Stimulated activated CD4-positive, alpha-beta T cell treated with anti-CD3 and anti-CD28 coated beads, Interleukin-1b, Interleukin-23, amount 100 ng/mL, for 4 hours (primary cell): Measurements from ENCODE around the gene COPG1.
"Not testable (repeated sequence)": the region's sequence is repeated elsewhere in the genome, so short reads cannot be mapped to it uniquely, and the experiment has no call there.

Experiments used
- DNase-seq, 2 donors: peaks; one replicate each; pipeline ENCODE4 v3.0.0-alpha.2; 2020; ENCODE audit warnings: low read depth in 2 of 2

The COPG1 gene

GRCh38 chr3:129245141-129245540 is 4.3 kb upstream of the COPG1 start:
- no peak for DNase-seq

- DNase-seq, result peak; percentile 42 to 61
Measured at GRCh38 chr3:129245641-129246306, 3.6 kb upstream of the COPG1 start.

GRCh38 chr3:129246636-129247035 is 2.8 kb upstream of the COPG1 start:
- no peak for DNase-seq

- no peak for DNase-seq
Measured at GRCh38 chr3:129248286-129248979, 973 bp upstream of the COPG1 start.

- DNase-seq, result no peak
Measured at GRCh38 chr3:129252748-129253147, 3.3 kb downstream of the COPG1 start.

GRCh38 chr3:129254536-129255230 is 5.3 kb downstream of the COPG1 start:
- no peak for DNase-seq

GRCh38 chr3:129256270-129256669 is 6.9 kb downstream of the COPG1 start:
- no peak for DNase-seq

GRCh38 chr3:129257609-129258008 is 8.2 kb downstream of the COPG1 start:
- DNase-seq, result no peak

GRCh38 chr3:129259612-129260477 is 10.4 kb downstream of the COPG1 start:
- DNase-seq, result no peak

GRCh38 chr3:129260606-129261005 is 11.2 kb downstream of the COPG1 start:
- DNase-seq, result no peak

GRCh38 chr3:129261894-129262293 is 12.5 kb downstream of the COPG1 start:
- DNase-seq, result no peak

- DNase-seq, result no peak
Measured at GRCh38 chr3:129263161-129263910, 13.9 kb downstream of the COPG1 start.

- not testable (repeated sequence) for DNase-seq
Measured at GRCh38 chr3:129264994-129265393, 15.6 kb downstream of the COPG1 start.

- no peak for DNase-seq
Measured at GRCh38 chr3:129266651-129267050, 17.2 kb downstream of the COPG1 start.

GRCh38 chr3:129268396-129268795 is 19.0 kb downstream of the COPG1 start:
- DNase-seq, result no peak

GRCh38 chr3:129271674-129272073 is 22.3 kb downstream of the COPG1 start:
- no peak for DNase-seq

- DNase-seq, result no peak
Measured at GRCh38 chr3:129276385-129276784, 27.0 kb downstream of the COPG1 start.

- DNase-seq, result no peak
Measured at GRCh38 chr3:129277829-129278271, 28.4 kb downstream of the COPG1 start.

GRCh38 chr3:129278439-129278965 is 29.1 kb downstream of the COPG1 start, which contains the start of gene HMCES:
Gene HMCES (plus strand): TSS chr3:129278870. CDS start chr3:129279733, 863 bp downstream.
- DNase-seq, result peak; percentile 92 to 93
